GM12878 (cell line): Measurements from ENCODE around the gene TBXA2R.

Experiments
- ATF2 ChIP-seq: IDR thresholded peaks from 2 replicates; pipeline ENCODE4 v1.6.1; 2012; ENCODE audit warnings: low read length, inconsistent platforms
- BACH1 ChIP-seq: fragments of 450-650 bp; IDR thresholded peaks from 2 replicates; pipeline ENCODE4 v1.6.1; 2017; ENCODE audit warnings: mild to moderate bottlenecking, borderline replicate concordance
- BCLAF1 ChIP-seq: fragments of 450-650 bp; IDR thresholded peaks from 2 replicates; pipeline ENCODE4 v1.6.1; 2017; ENCODE audit warnings: antibody characterized with exemption, mild to moderate bottlenecking, moderate library complexity
- CEBPB ChIP-seq, 2 experiments: fragments of 150-350 bp in 1 of 2; IDR thresholded peaks; 2 replicates each; pipeline ENCODE4 v1.6.1; 2012 to 2014; ENCODE audit warnings: low read depth in 2 of 2, low read length in 2 of 2, borderline replicate concordance in 1 of 2, inconsistent platforms in 1 of 2
- CTCF ChIP-seq, 3 experiments: IDR thresholded peaks in 2 of 3; conservative IDR thresholded peaks in 1 of 3; 2 replicates each; pipeline ENCODE4 v1.5.1; 2011; ENCODE audit warnings: low read depth in 3 of 3, low read length in 3 of 3, mild to moderate bottlenecking in 3 of 3, control low read depth in 2 of 3, moderate library complexity in 2 of 3, inconsistent platforms in 1 of 3, mixed read lengths in 1 of 3; ENCODE audit not compliant: control insufficient read depth in 2 of 3, insufficient read depth in 1 of 3; ENCODE audit errors: extremely low read depth in 1 of 3
- EP300 ChIP-seq, 2 experiments: fragments of 150-350 bp in 1 of 2; IDR thresholded peaks; 2 replicates each; pipeline ENCODE4 v1.6.1; 2011 to 2012; ENCODE audit warnings: low read depth in 2 of 2, low read length in 2 of 2, borderline replicate concordance in 1 of 2, improper control_type of control experiment in 1 of 2, inconsistent platforms in 1 of 2; ENCODE audit not compliant: control insufficient read depth in 1 of 2
- FOXK2 ChIP-seq: fragments of 450-650 bp; IDR thresholded peaks from 2 replicates; pipeline ENCODE4 v1.6.1; 2017; ENCODE audit warnings: mild to moderate bottlenecking, moderate library complexity
- MAX ChIP-seq: IDR thresholded peaks from 2 replicates; pipeline ENCODE4 v1.6.1; 2012; ENCODE audit warnings: low read depth, low read length, improper control_type of control experiment
- MEF2A ChIP-seq: IDR thresholded peaks from 2 replicates; pipeline ENCODE4 v1.6.1; 2011; ENCODE audit warnings: low read depth, mild to moderate bottlenecking, low read length, moderate library complexity; ENCODE audit not compliant: insufficient read depth
- REST ChIP-seq: IDR thresholded peaks from 2 replicates; pipeline ENCODE4 v1.6.1; 2012; ENCODE audit warnings: mild to moderate bottlenecking, low read depth, low read length
- RFX5 ChIP-seq: IDR thresholded peaks from 2 replicates; pipeline ENCODE4 v1.6.1; 2011; ENCODE audit warnings: low read depth, low read length, improper control_type of control experiment
- SMC3 ChIP-seq: IDR thresholded peaks from 2 replicates; pipeline ENCODE4 v1.6.1; 2011; ENCODE audit warnings: low read length, improper control_type of control experiment, borderline replicate concordance
- SP1 ChIP-seq: IDR thresholded peaks from one replicate; pipeline ENCODE4 v1.6.1; 2011; ENCODE audit warnings: low read depth, low read length
- ZBTB4 ChIP-seq: fragments of 450-650 bp; formaldehyde crosslinking; IDR thresholded peaks from 2 replicates; pipeline ENCODE4 v1.4.0; 2022; ENCODE audit warnings: mild to moderate bottlenecking, moderate library complexity

GRCh38 chr19:3591876-3592613 is 14.6 kb downstream of the TBXA2R start:
- TF ChIP-seq MAX (no peak), EP300 (IDR thresholded peaks at IDR 0.05; ENCODE audit: borderline replicate concordance in 1 of 2, control insufficient read depth in 1 of 2, low read depth in 2 of 2, low read length in 2 of 2) (no peak), ZBTB4 (CRISPR knock-in tag) (no peak), REST (no peak), BCLAF1 (no peak), CEBPB (IDR thresholded peaks at IDR 0.05; ENCODE audit: borderline replicate concordance in 1 of 2, low read depth in 2 of 2, low read length in 2 of 2) (no peak), FOXK2 (no peak), CTCF (IDR thresholded peaks at IDR 0.05 in 2 of 3, conservative IDR thresholded peaks at IDR 0.05 in 1 of 3; ENCODE audit: control insufficient read depth in 2 of 3, extremely low read depth in 1 of 3, insufficient read depth in 1 of 3, low read depth in 3 of 3, low read length in 3 of 3) (no peak), ATF2 (no peak), BACH1 (no peak), SMC3 (no peak), RFX5 (no peak), MEF2A (no peak), SP1 (no peak)
